Measurements from ENCODE around the gene TMEM198.

GRCh38 chr2:219553168-219553417 lies 9.3 kb downstream of the TMEM198 start:
- TF ChIP-seq L3MBTL2 (conservative IDR thresholded peaks at IDR 0.05) (no peak), ZNF384 (IDR thresholded peaks at IDR 0.05) (no peak), SP1 (IDR thresholded peaks at IDR 0.05) (no peak), FOXM1 (IDR thresholded peaks at IDR 0.05; ENCODE audit: borderline replicate concordance) (no peak), PKNOX1 (IDR thresholded peaks at IDR 0.05) (no peak), NFRKB (IDR thresholded peaks at IDR 0.05) (no peak), TARDBP (IDR thresholded peaks at IDR 0.05) (no peak)

Data from HEK293T (cell line).